Measurements from ENCODE around the gene EIF4G3. TPM values are rescaled to one million over a fixed set of nuclear protein-coding genes. Genes with fewer than 3 reads are reported as not detected.

The EIF4G3 gene
- total and polyA plus RNA-seq, 2 of the 8 experiments (the other 6 are each of a cell fraction or from before 2014, with no cell fraction given): 47.5 to 66.6 TPM

- H3K4ac ChIP-seq (replicated peaks; ENCODE audit: insufficient read length, low read depth, low read length): no peak overlapping the region
- H4K8ac ChIP-seq (ENCODE audit: extremely low read depth, insufficient read depth, low read length): no peak overlapping the region
- peaks cover 2% of the 10 kb centered on the region; the same call in 1 of the 2 replicates for H3K79me1 ChIP-seq (ENCODE audit: low read depth, low read length)
- H3K14ac ChIP-seq (ENCODE audit: insufficient read length): no peak overlapping the region
- WGBS, 2 experiments (ENCODE audit: extremely low coverage in 1 of 2, insufficient coverage in 1 of 2, insufficient read length in 1 of 2, insufficient replicate concordance in 2 of 2, low coverage in 1 of 2, low lambda C conversion rate in 2 of 2, missing lambda C conversion rate in 1 of 2): 97% methylated on average over 2 of the region's 2 CpGs; no CpG with 5 or more reads in 1 of the 2 experiments
- no peak overlapping the region for H3K9ac ChIP-seq (replicated peaks in 1 of 4; ENCODE audit: extremely low read depth in 1 of 4, low read depth in 3 of 4, low read length in 3 of 4)
- H4K5ac ChIP-seq (ENCODE audit: insufficient read length, low read depth, low read length): no peak overlapping the region
- H2BK5ac ChIP-seq (ENCODE audit: low read depth, low read length): no peak overlapping the region
- H3K27me3 ChIP-seq (replicated peaks in 1 of 4; ENCODE audit: control insufficient read depth in 3 of 4, extremely low read depth in 1 of 4, insufficient read depth in 3 of 4, low read length in 3 of 4): no peaks in the 10 kb centered on the region
- no peak for FAIRE-seq
- H3K4me2 ChIP-seq (ENCODE audit: insufficient read depth in 1 of 2, low read depth in 2 of 2, low read length in 2 of 2): no peak overlapping the region
- peaks cover 0 to 12% (median 4%) of the 10 kb centered on the region in 4 experiments; a peak in 3 of 8 replicates for H3K36me3 ChIP-seq (ENCODE audit: control insufficient read depth in 2 of 4, insufficient read depth in 4 of 4, low read length in 3 of 4)
- no peak overlapping the region for H2BK15ac ChIP-seq (ENCODE audit: low read length)
- H3K9me3 ChIP-seq (ENCODE audit: insufficient read depth in 2 of 2, low read depth in 1 of 2, low read length in 1 of 2): no peaks in the 10 kb centered on the region
- no peak overlapping the region for H2BK120ac ChIP-seq (replicated peaks; ENCODE audit: low read depth, low read length)
- no peaks in the 10 kb centered on the region for H3K23me2 ChIP-seq (ENCODE audit: low read depth, low read length)
- no peaks in the 10 kb centered on the region for H3K4me1 ChIP-seq (replicated peaks in 1 of 4; ENCODE audit: control insufficient read depth in 3 of 4, insufficient read depth in 4 of 4, low read length in 3 of 4)
- H3K79me2 ChIP-seq (ENCODE audit: control insufficient read depth in 1 of 2, insufficient read depth in 2 of 2, low read length in 2 of 2): peaks cover 0 to 65% of the 10 kb centered on the region in 2 experiments; a peak in 2 of 4 replicates
- no peak overlapping the region for H3K56ac ChIP-seq (replicated peaks; ENCODE audit: insufficient read length, low read depth, low read length)
- ChIA-PET CTCF (ENCODE audit: partially characterized antibody) (interaction anchor here (0.6 kb wide), 1 partner anchor 468 kb away, joined by 3 read pairs; no protein-coding TSS in a partner anchor), POLR2A (ENCODE audit: partially characterized antibody) (no interaction called here)
- H3K18ac ChIP-seq (ENCODE audit: extremely low read depth, low read length): no peak overlapping the region
- H3K27ac ChIP-seq (ENCODE audit: low read depth, low read length): no peak overlapping the region
- H3K23ac ChIP-seq (ENCODE audit: insufficient read length): no peak overlapping the region
- H3K4me3 ChIP-seq (ENCODE audit: extremely low read depth in 1 of 4, insufficient read depth in 2 of 4, low read depth in 3 of 4, low read length in 4 of 4): no peak overlapping the region
- no peak for DNase-seq (ENCODE audit: low read depth in 1 of 2, low spot score in 2 of 2)
- H4K20me1 ChIP-seq (replicated peaks in 1 of 2; ENCODE audit: control insufficient read depth in 1 of 2, insufficient read depth in 2 of 2, low read length in 2 of 2): no peaks in the 10 kb centered on the region
- H2BK12ac ChIP-seq (ENCODE audit: low read depth, low read length): no peak overlapping the region
- H2AFZ ChIP-seq (ENCODE audit: low read length): no peak overlapping the region
- H2AK5ac ChIP-seq (ENCODE audit: low read depth, low read length): no peak overlapping the region
- no peak overlapping the region for H4K91ac ChIP-seq (replicated peaks; ENCODE audit: insufficient read length, low read length)
- no peak overlapping the region for H2BK20ac ChIP-seq (ENCODE audit: low read length)
- no peak for TF ChIP-seq POLR2A (IDR thresholded peaks at IDR 0.05; ENCODE audit: control extremely low read depth in 1 of 2, low read depth in 2 of 2, low read length in 2 of 2)
- TF ChIP-seq EGR1 (IDR thresholded peaks at IDR 0.05; ENCODE audit: borderline replicate concordance, low read depth, low read length): no peak
- no peak for TF ChIP-seq ATF3 (IDR thresholded peaks at IDR 0.05; ENCODE audit: insufficient read depth, low read depth, low read length)
- no peak for TF ChIP-seq SP2 (IDR thresholded peaks at IDR 0.05; ENCODE audit: low read length)
- TF ChIP-seq CEBPB (IDR thresholded peaks at IDR 0.05; ENCODE audit: low read depth, low read length): no peak
- TF ChIP-seq PHF8 (conservative IDR thresholded peaks at IDR 0.05; ENCODE audit: low read depth, low read length): no peak
- no peak for TF ChIP-seq CREB1 (IDR thresholded peaks at IDR 0.05)
- no peak for TF ChIP-seq NANOG (IDR thresholded peaks at IDR 0.05; ENCODE audit: insufficient read depth, low read depth, low read length, poor library complexity, severe bottlenecking)
- no peak for TF ChIP-seq KDM1A (IDR thresholded peaks at IDR 0.05; ENCODE audit: borderline replicate concordance, low read length)
- TF ChIP-seq ATF2 (IDR thresholded peaks at IDR 0.05; ENCODE audit: low read length): no peak
Observed at GRCh38 chr1:21143752-21144151, 32.9 kb downstream of the EIF4G3 start.
